Inflammatory macrophage (primary cell): ENCODE measurements around the gene CARD14.

Source experiments
- DNase-seq, 2 donors: peaks; one replicate each; pipeline ENCODE4 v3.0.0-alpha.2; 2020 to 2022
- total RNA-seq, 18 experiments: gene quantifications; one replicate each; lab custom pipeline; 2026; ENCODE audit warnings: mixed read lengths in 6 of 18, inconsistent platforms in 2 of 18; lab: John Stamatoyannopoulos, UW

The CARD14 gene
- total RNA-seq, result 1.7 to 39.4 (median 18.4) reads per million in 18 experiments

DNA sequence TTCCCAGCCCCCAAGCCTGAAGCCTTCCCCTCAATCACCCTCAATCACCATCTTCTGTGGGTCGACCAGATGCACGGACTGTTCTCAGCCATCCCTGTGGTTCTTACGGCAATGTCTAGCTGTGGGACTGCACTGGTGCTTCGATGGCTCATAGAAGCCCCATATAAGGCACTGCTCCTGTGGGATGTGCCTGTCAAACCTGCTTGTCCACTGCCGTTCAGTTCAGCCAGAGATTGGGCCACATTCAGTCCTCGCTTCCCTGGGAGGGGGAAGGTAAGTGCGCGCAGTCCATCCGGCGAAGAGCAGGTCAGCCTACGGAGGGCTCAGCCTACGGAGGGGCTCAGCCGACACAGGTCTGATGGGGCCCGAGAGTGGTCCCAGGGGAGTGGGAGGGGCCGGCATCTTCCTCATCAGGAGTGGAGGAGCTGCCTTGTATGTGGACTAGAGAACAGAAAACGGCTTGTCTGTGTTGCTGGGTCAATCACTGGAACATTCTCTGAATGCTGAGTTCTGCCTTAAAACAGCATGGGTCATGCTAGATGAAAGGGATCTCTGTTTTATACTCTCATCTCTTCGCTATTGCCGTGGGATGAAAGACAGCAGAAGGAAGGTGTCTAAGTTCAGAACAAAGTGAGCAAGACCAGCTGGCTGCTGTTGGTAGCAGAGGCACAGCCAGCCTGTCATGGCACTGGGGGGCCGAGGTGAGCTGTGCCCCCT, at the start of gene CARD14:
TSS of gene CARD14 (plus strand) at position 247 of the 717 bp plus-strand sequence. CDS start 11,409 bp downstream, outside the sequence.
- DNase-seq, result no peak

DNA sequence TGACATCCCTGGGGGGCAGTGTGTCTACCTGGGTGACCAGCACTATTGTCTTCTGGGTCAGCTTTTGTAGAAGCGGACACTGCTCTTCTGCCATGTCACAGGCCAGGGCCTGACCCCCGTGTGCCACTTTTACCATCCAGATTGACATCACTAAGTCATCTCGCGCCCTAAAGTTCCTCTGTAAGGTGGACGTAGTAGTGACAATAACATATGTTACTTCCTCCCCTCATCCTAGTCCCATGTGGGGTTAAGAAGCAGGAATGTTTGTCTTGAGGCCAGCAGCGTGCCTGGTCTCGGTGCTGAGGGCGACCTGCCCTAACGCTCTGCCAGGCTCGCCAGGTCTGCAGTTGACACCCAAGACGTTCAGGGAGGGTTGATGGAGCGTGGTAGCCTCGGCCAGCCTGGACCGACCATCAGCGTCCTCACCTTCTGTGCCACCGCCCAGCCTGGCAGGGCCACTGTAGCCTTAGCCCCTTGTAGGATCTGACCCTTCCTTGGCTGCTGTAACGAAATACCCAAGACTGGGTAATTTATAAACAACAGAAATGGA, 47.7 kb upstream of the CARD14 start:
- no peak for DNase-seq

DNA sequence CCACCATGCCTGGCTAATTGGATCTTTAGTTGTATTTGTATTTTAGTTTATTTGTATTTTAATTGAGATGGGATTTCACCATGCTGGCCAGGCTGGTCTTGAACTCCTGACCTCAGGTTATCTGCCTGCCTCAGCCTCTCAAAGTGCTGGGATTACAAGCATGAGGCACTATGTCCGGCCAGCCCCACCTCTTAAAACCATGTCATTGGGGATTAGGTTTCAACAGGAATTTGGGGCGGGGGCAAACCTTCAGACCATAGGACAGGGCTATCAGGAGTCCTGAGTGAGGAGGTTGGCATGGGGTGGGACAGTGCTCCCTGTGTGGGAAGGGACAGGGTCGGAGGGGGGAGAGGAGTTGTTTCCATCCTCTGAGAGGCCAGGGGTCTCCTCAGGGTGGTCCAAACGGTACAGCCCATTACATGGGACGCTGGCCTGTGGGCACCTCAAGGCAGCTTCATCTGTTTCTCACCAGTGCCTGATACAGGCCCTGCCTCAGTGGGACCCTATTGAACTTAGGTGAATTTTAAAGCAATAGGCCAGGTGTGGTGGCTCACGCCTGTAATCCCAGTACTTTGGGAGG, 46.8 kb upstream of the CARD14 start:
- DNase-seq, result no peak

DNA sequence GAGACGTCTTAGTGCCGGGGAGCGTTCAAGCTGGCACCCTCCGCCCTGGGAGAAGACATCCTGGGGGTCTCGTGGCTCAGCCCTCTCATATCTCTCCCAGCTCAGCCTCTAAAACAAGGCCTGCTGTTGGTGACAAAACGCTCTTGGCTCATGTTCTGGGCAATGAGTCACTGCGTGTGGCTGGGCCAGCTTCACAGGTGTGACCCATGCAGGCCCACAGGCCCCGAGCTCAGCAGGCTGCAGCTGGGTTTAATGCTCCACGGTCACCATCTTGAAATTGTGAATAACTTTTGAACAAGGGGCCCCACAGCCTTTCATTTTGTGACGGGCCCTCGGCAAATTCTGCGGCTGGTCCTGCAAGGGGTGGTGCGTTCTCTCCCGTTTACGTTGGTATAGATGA, 46.0 kb upstream of the CARD14 start:
- DNase-seq, result no peak

DNA sequence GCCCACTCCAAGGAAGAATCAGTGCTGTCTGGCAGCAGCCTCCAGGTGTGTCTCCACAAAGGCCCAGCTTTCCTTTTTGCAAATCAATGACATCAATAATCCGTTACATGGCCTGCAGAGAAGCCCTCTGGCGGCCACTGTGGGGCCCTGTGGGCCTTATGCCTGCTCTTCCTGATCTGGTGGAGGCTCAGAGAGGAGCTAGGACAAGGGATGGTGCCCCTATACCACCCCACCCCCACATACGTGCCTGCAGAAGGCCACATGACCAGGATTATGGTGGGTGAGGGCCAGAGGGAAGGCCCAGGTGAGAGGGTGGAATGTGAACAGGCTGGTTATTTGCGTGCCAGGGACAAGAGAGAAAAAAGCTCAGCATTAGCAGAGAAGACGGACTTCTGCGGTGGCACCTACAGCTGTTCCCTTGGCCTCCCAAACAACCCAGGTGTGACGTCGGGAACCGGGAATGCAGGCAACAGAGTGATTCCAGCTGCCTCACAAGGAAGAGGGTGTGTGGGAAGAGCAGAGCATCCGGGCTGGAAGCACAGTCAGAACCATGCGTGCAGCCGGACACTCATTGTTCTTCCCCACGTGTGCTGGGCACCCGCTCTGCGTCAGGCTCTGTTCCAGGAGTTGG, 45.4 kb upstream of the CARD14 start:
- DNase-seq, result peak in 1 of 2 donors; percentile 4

DNA sequence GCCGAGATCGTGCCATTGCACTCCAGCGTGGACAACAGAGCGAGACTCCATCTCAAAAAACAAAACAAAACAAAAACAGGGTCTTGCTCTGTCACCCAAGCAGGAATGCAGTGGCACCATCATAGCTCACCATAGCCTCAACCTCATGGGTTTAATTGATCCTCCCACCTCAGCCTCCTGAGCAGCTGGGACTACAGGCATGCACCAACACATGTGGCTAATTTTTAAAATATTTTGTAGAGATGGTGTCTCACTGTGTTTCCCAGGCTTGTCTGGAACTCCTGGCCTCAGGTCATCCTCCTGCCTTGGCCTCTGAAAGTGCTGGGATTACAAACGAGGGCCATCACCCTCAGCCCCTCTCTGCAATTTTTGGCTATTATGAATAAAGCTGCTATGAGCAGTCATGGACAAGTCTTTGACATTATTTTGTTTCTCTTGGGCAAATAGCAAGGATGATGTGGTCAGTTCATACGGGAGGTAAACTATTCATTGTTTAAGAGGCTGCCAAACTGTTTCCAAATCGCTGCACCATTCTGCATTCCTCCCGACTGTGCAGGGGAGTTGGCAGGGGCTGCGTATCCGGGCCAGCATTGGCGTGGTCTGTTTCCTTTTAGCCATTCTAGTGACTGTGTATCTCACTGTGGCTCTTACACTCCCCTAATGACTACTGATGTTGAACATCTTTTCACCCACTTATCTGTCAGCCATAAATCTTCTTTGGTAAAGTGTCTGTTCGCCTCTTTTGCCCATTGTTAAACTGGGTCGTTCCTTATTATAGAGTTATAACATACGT, 44.0 kb upstream of the CARD14 start:
- no peak for DNase-seq

DNA sequence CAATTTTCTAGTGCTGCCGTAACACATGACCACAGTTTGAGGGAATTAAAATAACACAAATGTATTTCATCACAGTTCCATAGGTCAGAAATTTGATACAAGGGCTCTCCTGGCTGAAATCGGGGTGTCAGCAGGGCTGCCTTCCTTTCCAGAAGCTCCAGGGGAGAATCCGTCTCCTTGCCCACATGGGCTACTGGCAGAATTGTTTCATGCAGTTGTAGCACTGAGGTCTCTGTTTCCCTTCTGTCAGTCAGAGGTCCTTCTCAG, 43.4 kb upstream of the CARD14 start:
- DNase-seq, result no peak

DNA sequence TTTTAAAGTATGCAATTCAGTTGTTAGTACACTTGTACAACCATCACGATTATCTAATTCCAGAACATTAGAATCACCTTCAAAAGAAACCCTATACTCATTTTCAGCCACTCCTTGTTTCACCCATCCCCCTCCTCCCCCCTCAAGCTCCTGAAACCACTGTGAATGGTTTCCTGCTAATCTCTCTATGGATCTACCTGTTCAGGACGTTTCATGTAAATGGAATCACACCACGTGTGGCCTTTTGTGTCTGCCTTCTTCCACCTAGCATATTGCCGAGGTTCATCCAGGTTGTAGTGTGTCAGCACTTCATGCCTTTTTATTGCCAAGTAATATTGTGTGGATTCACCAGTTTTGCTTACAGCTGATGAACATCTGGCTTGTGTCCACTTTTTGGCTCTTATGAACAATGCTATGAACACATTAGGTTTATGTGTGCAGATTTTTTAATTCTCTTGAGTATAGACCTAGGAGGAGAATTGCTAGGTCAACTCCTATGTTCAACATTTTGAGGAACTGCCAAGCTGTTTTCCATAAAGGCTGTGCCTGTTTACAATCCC, 40.7 kb upstream of the CARD14 start:
- no peak for DNase-seq

DNA sequence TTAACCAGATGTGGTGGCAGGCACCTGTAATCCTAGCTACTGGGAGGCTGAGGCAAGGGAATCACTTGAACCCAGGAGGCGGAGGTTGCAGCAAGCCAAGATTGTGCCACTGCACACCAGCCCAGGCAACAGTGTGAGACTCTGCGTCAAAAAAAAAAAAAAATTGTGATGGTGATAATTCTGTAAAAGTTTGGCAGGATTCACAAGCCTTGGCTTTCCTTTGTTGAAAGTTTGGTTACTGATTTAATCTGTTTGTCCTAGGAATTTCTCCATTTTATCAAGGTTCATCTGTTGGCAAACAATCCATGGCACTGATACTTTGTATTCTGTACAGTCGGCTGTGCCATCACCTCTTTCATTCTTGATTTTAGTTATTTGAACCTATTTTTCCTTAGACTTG, 38.8 kb upstream of the CARD14 start:
- no peak for DNase-seq

DNA sequence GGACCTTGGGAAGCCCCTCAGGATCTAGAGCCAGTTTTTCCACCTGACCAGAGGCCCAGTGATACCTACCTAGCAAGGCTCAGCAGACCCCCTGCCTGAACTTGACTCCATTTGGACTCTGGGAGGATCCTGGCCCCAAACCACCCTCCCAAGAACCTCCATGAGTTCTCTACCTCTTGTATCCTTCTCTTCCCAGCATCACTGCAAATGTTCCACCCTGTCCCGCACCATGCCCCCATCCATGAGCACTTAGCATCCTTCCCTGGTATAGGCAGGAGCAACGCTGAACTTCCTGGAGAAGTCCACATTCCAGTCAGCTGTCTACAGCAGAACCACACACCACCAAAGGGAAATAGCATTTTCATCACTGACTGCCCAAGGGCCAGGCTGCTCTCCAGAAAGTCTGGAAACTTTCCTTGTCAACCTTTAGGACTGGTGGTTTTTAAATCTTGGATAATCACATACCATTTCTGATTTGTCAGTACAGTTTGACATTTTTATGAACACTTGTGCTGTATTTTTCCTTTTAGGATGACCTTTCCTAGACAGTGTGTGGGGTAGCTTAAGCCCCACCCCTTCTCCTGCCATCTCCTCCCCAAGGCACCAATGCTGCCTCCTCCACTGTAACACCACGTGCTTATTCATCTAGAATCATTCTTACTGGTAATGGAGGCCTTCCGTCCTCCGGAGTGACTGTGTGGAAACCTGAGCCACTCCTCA, 36.8 kb upstream of the CARD14 start:
- no peak for DNase-seq

DNA sequence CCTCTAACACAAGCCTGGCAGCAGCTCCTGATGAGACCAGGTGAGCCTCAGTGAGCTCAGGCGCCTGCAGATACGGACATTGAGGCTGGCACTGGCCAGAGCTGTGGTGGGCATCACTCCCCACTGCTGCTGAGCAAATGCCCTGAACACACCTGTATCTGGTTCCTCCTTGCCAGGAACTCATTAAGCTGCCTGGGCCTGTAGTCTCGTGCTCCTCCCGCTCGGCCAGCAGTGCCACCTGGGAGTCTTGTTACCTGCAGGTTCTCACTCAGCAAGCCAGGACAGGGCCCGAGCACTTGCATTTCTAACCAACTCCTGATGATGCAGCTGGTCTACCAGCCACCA, 36.2 kb upstream of the CARD14 start:
- DNase-seq, result no peak

DNA sequence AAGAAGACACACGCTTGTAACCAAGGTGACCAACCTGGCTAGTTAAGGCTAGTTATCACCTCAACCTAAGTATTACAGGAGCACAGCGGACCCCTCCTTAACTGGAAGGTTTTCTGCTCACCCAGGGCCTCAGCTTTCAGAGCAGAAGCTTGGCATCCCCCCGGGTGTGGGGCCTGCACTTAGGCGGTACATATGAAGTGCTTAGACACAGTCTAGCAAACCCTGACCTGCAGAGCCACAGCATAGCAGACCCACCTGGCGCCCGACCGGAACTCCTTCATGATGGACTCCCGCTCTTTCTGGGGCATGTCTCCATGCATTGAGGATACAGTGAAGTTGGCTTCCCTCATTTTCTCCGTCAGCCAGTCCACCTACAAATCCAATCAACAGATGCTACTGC, 32.7 kb upstream of the CARD14 start:
- no peak for DNase-seq

DNA sequence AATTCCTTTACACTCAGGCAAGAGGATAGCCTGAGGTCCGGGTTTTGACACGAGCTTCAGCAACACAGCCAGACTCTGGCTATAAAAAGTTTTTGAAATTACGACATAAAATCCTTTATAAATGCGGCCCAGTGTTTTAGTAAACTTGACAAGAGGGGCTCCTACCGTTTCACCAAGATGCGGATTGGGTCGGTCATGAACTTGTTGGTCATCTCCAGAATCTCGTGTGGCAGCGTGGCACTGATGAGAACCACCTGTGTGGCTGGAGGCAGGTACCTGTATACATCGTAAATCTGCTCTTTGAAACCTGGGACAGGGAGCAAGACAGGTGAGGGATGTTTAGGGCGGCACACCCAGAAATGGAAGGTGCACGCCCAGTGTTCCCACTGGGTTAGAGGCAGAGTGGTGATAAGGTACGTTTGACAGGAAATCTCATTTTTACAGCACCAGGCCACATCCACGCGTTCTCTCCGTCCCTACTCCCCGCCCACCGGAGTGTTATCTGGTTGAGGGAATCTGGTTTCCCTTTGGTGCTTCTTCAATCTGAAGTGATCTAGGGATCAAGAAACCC, 30.9 kb upstream of the CARD14 start:
- no peak for DNase-seq

DNA sequence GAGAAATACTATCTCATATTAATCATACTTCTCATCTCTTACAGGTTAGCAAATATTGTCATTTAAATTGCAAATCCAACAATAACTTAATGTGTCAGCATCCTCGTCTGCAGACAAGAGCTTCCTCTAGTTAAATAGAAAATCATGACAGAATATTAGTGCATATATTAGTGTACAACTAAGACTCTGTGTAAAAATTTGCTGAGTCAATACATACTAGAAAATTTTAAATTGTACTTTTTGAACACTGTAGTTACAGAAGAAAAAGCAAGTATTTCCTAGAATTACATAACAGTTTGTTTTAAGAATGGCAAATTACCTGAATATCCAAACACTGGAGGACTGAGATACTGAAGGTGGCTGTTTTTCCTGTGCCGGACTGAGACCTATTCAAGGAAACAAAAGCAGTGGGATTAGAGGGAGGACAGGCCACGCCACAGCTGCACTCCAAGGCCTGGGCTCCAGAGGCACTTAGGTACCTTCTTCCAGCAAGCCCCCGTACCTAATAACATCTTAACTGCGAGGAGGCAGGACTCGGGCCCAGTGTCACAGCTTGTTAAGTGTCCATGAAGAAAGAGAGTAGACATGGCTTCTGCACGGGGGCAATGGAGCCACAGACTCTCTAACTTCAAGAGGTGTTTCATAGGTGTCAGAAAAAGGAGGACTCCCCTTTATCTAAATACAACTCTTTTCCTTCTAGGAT, 28.2 kb upstream of the CARD14 start:
- no peak for DNase-seq

DNA sequence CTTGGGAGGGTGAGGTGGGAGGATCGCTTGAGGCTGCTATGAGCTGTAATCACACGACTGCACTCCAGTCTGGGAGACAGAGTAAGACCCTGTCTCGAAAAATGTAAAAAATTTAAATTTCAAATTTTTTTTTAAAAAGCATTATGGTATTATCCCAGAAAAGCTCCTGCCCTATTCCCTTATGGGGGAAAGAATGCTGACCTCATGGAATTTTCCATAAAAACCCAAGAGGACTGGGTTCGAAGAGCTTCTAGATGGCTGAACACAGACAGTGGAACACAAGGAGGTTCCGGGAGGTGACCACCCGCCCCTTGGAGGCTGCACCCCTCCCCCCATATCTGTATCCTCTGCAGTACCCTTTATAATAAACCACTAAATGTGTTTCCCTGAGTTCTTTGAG, 26.9 kb upstream of the CARD14 start:
- no peak for DNase-seq

DNA sequence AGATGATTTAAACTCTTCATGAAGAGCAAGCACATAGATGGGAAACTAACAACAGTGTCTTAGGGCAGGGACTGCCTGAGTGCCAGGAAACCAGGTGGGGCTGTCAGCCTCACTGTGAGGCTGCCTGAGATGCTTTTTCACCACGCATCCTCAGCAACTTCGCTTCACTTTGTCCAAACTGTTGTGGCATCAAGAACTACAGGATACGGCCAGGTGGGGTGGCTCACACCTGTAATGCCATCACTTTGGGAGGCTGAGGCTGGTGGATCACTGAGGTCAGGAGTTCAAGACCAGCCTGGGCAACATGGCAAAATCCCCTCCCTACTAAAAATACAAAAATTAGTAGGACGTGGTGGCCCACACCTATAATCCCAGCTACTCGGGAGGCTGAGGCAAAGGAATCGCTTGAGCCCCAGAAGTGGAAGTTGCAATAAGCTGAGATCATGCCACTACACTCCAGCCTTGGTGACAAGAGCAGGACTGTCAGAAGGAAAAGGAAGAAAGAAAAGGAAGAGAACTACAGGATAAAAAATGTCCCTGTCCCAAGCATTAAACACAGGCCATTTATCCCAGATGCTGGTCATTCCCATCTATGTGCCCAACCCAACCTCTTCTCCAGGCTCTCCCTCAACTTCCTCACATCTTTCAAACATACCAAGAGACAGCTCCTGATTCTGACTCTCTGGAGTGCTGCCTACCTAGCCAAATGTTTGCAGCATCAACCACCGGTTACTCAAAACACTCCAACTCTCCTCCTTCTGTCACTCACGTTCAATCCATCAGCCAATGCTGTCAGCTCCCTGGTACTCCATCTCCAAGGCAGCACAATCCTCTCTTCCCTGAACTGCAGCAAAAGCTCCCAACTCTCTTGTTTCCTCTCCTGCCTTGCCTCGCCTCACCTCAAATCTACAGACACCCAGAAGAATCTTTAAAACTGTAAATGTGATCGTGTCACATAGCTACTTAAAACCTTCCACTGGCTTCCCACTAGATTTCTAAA, 24.5 kb upstream of the CARD14 start:
- DNase-seq, result no peak

DNA sequence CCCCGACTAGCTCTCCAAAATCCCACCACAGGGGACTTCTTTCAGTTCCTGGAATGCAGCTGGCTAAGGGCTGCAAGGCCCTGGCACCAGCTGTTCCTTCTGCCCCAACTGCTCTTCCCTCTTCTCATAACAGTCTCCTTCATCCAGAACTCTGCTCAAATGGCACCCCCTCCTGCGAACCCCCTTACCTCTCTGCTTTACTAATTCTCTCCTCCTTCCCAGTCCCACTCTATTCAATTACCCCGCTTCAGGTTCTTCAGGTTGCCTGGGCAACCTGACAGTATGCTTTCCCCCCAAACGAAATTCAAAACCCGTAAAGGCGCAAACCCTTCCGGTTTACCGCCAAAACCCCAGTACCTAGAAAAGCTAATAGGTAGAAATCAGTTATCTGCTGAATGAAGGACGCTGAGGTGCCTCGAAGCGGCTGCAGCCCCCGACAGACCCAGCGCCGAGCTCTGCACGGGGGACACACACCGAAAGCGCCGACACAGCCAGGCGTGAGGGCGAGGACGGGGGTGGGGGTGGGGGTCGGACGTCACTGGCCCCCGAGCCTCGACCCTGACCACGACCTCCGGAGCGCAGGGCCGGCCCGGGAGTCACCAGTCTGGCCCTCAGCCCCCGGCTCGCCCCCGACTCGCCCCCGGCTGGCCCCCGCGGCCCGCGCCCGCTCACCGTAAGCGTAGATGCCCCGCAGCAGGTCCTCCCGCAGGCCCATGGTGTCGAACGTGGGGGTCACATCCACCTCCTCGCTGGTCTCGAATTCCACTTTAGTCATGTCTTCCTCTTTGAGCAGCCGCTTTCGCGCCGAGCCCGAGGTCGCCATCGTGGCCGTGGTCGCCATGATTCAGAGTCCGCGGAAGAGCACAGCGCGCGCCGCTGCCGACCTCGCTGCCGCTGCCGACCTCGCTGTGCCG, 23.5 kb upstream of the CARD14 start:
- DNase-seq, result peak in 1 of 2 donors; percentile 34

DNA sequence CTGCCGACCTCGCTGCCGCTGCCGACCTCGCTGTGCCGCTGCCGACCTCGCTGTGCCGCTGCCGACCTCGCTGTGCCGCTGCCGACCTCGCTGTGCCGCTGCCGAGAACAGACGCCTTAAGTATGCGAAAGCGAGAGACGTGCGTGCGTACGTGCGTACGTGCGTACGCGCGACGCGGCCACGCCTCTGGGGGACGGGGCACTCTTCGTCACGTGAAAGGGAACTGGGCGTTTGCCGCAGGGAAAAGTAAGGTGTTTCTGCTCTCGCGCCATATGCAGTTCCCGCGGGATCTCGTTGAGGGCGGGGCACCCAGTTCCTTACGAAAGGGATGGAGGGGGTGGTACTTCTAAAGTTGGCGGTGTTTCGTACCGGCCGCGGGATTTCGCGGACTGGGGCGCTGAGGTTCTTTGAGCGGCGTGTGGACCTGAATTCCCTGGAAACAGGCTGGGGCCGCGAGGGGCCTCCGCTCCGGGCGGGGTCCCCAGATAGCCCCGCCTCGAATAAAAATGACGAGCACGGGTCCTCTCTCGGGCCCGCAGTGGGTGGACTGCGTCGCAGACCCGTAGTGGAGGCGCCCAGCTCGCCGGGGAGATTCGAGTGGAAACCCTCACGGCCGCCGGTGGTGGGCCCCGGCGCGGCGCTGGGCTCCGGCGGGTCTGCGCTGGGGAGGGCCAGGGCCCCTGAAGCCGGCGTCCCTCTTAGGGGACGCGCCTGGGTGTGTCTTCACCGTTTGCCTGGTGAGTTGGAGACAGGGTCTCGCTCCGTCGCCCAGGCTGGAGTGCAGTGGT, 22.6 kb upstream of the CARD14 start, which contains the start of gene EIF4A3:
TSS of gene EIF4A3 (minus strand) at position 94 of the 788 bp plus-strand sequence. CDS start 167 bp downstream, outside the sequence.
- DNase-seq, result peak; percentile 99 to 100
